CD4-positive, alpha-beta T cell (primary cell): ENCODE measurements around the gene RNU6-1. TPM values are rescaled to one million over a fixed set of nuclear protein-coding genes. Genes with fewer than 3 reads are reported as not detected.

Experiments
- ATAC-seq: fragments of 200-7000 bp; cut with Tn5 transposase; one replicate; pipeline ENCODE4 v1.10.0; 2022; ENCODE audit warnings: mild to moderate bottlenecking; ENCODE audit not compliant: poor library complexity
- CTCF ChIA-PET: fragments of 350-600 bp; sonication (Branson Sonifier 250); formaldehyde crosslinking; loops from one replicate; lab custom pipeline; 2021; ENCODE audit warnings: antibody characterized with exemption, inconsistent platforms; lab: Charles Lee
- POLR2A ChIA-PET: fragments of 350-600 bp; sonication (Branson Sonifier 250); formaldehyde crosslinking; loops from one replicate; lab custom pipeline; 2021; ENCODE audit warnings: antibody characterized with exemption, inconsistent platforms; lab: Charles Lee
- DNase-seq, 14 experiments: peaks; one replicate each; pipeline ENCODE4 v3.0.0-alpha.2; 2013 to 2020; ENCODE audit warnings: mixed read lengths in 2 of 14
- H3K27ac ChIP-seq, 2 donors: one replicate each; pipeline versions ENCODE4 v1.5.1 to v1.7.0; 2013; ENCODE audit warnings: low read length in 2 of 2, low read depth in 1 of 2, mild to moderate bottlenecking in 1 of 2
- H3K27me3 ChIP-seq, 2 experiments: 1 replicate in 1 of 2; 2 replicates in 1 of 2; pipeline versions ENCODE4 v1.6.1 to v1.7.0; 2013; ENCODE audit warnings: low read length in 2 of 2, control low read depth in 1 of 2, mild to moderate bottlenecking in 1 of 2, moderate library complexity in 1 of 2; ENCODE audit not compliant: insufficient read depth in 2 of 2, control insufficient read depth in 1 of 2
- H3K36me3 ChIP-seq: one replicate; pipeline ENCODE4 v1.6.1; 2013; ENCODE audit warnings: low read length, control low read depth; ENCODE audit not compliant: insufficient read depth
- H3K4me1 ChIP-seq: one replicate; pipeline ENCODE4 v1.6.1; 2013; ENCODE audit warnings: low read length, control low read depth; ENCODE audit not compliant: insufficient read depth
- H3K4me3 ChIP-seq: one replicate; pipeline ENCODE4 v1.5.1; 2013; ENCODE audit warnings: mild to moderate bottlenecking, low read length, moderate library complexity
- H3K9me3 ChIP-seq, 2 experiments: 1 replicate in 1 of 2; 2 replicates in 1 of 2; pipeline versions ENCODE4 v1.6.1 to v1.7.0; 2013; ENCODE audit warnings: low read length in 2 of 2, mild to moderate bottlenecking in 2 of 2, control low read depth in 1 of 2, moderate library complexity in 1 of 2; ENCODE audit not compliant: control insufficient read depth in 1 of 2, insufficient read depth in 1 of 2
- H3K27ac Mint-ChIP-seq: one replicate; pipeline ENCODE4 v1.8.0; 2020; ENCODE audit warnings: mixed read lengths
- H3K27me3 Mint-ChIP-seq: one replicate; pipeline ENCODE4 v1.8.0; 2021; ENCODE audit warnings: mixed read lengths
- H3K36me3 Mint-ChIP-seq: one replicate; pipeline ENCODE4 v1.8.0; 2021; ENCODE audit warnings: low read depth, mixed read lengths
- H3K4me1 Mint-ChIP-seq: one replicate; pipeline ENCODE4 v1.8.0; 2021; ENCODE audit warnings: low read depth, mixed read lengths
- H3K4me3 Mint-ChIP-seq: one replicate; pipeline ENCODE4 v1.8.0; 2020; ENCODE audit warnings: mild to moderate bottlenecking, mixed read lengths
- H3K9me3 Mint-ChIP-seq: one replicate; pipeline ENCODE4 v1.8.0; 2020; ENCODE audit warnings: mixed read lengths
- intact Hi-C, 2 experiments: fragments of 100-400 bp; cut with DNase I in 1 of 2; cut with micrococcal nuclease in 1 of 2; formaldehyde crosslinking; loops; one replicate each; pipeline versions ENCODE4 v1.15.1 to v1.9.0; 2023 to 2025; cut with DNase I, micrococcal nuclease
- total RNA-seq, 174 experiments: library from RNA in 2 of 174; stranded (reverse) in 2 of 174; gene quantifications; one replicate each; pipeline ENCODE4 v1.2.3 and lab custom pipeline; 2021 to 2026
- TF ChIP-seq, protein P1 (sequence below): fragments of 200-600 bp; IDR thresholded peaks from one replicate; pipeline ENCODE4 v1.8.0; 2022; ENCODE audit warnings: antibody characterized with exemption, mild to moderate bottlenecking

Gene RNU6-1
- total RNA-seq, 2 experiments from 2014 or later = not detected

DNA sequence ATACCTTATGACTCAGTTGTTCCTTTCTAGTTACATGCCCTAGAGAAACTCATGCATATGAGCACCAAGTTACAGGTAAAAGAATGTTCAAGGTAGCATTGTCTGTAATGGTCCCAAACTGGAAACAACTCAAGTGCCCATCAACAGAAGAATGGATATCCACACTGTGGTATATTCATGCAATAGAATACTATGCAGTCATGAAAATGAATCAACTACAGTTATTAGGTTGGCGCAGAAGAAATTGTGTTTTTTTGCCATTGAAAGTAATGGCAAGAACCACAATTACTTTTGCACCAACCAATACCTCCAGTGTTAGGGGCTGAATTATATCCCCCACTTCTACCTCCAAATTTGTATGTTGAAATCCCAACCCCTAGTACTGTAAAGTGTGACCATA, 9.7 kb upstream of the RNU6-1 start:
- Mint-ChIP-seq H3K4me3 (no peak overlapping the region), H3K4me1 (no peaks in the 10 kb centered on the region), H3K36me3 (no peaks in the 10 kb centered on the region), H3K9me3 (no peaks in the 10 kb centered on the region), H3K27me3 (no peaks in the 10 kb centered on the region), H3K27ac (no peak overlapping the region)
- intact Hi-C loops = loop anchor here in 1 of 2 experiments (10.0 kb wide), 1 partner anchor 1145 kb away; the partner anchor contains the start of gene SMAD6
- TF ChIP-seq, protein P1, sequence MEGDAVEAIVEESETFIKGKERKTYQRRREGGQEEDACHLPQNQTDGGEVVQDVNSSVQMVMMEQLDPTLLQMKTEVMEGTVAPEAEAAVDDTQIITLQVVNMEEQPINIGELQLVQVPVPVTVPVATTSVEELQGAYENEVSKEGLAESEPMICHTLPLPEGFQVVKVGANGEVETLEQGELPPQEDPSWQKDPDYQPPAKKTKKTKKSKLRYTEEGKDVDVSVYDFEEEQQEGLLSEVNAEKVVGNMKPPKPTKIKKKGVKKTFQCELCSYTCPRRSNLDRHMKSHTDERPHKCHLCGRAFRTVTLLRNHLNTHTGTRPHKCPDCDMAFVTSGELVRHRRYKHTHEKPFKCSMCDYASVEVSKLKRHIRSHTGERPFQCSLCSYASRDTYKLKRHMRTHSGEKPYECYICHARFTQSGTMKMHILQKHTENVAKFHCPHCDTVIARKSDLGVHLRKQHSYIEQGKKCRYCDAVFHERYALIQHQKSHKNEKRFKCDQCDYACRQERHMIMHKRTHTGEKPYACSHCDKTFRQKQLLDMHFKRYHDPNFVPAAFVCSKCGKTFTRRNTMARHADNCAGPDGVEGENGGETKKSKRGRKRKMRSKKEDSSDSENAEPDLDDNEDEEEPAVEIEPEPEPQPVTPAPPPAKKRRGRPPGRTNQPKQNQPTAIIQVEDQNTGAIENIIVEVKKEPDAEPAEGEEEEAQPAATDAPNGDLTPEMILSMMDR = no peak
- H3K4me1 ChIP-seq = no peaks in the 10 kb centered on the region
- ChIA-PET CTCF (no interaction called here), POLR2A (no interaction called here)
- no peaks in the 10 kb centered on the region for H3K9me3 ChIP-seq
- no peaks in the 10 kb centered on the region for H3K36me3 ChIP-seq
- ATAC-seq (no peak), DNase-seq (no peak)
- H3K4me3 ChIP-seq = no peak overlapping the region
- H3K27me3 ChIP-seq = no peaks in the 10 kb centered on the region
- no peak overlapping the region for H3K27ac ChIP-seq

- H3K4me1 Mint-ChIP-seq = peaks cover 7% of the 10 kb centered on the region
- no peaks in the 10 kb centered on the region for H3K9me3 ChIP-seq
- H3K27me3 Mint-ChIP-seq = no peaks in the 10 kb centered on the region
- H3K27ac ChIP-seq = no peak overlapping the region
- no peak for DNase-seq
- peaks cover 5% of the 10 kb centered on the region for H3K4me1 ChIP-seq
- no peak overlapping the region for H3K27ac Mint-ChIP-seq
- H3K27me3 ChIP-seq = no peaks in the 10 kb centered on the region
- no peak for ATAC-seq
- TF ChIP-seq, protein P1 = no peak
- no peaks in the 10 kb centered on the region for H3K36me3 Mint-ChIP-seq
- intact Hi-C loops = loop anchor here in 1 of 2 experiments (10.0 kb wide), 1 partner anchor 1141 kb away; the partner anchor contains the start of gene SMAD6
- H3K9me3 Mint-ChIP-seq = no peaks in the 10 kb centered on the region
- H3K4me3 ChIP-seq = no peak overlapping the region
- ChIA-PET CTCF (no interaction called here), POLR2A (no interaction called here)
- no peaks in the 10 kb centered on the region for H3K36me3 ChIP-seq
- no peak overlapping the region for H3K4me3 Mint-ChIP-seq
Measured at GRCh38 chr15:67845974-67846373, 6.1 kb upstream of the RNU6-1 start.

- no peak overlapping the region for H3K27ac Mint-ChIP-seq
- H3K4me3 Mint-ChIP-seq = no peak overlapping the region
- DNase-seq (no peak), ATAC-seq (no peak)
- intact Hi-C loops = loop anchor here in 1 of 2 experiments (10.0 kb wide), 1 partner anchor 1139 kb away; the partner anchor contains the start of gene SMAD6
- H3K4me3 ChIP-seq = no peak overlapping the region
- H3K4me1 Mint-ChIP-seq = peaks cover 25% of the 10 kb centered on the region
- peaks cover 11% of the 10 kb centered on the region for H3K36me3 Mint-ChIP-seq
- CTCF ChIA-PET = no interaction called here
- TF ChIP-seq, protein P1 = no peak
- peaks cover 6% of the 10 kb centered on the region for H3K27me3 Mint-ChIP-seq
- no peaks in the 10 kb centered on the region for H3K27me3 ChIP-seq
- no peaks in the 10 kb centered on the region for H3K36me3 ChIP-seq
- H3K4me1 ChIP-seq = peaks cover 15% of the 10 kb centered on the region
- no peak overlapping the region for H3K27ac ChIP-seq
- POLR2A ChIA-PET = no interaction called here
- H3K9me3 Mint-ChIP-seq = no peaks in the 10 kb centered on the region
- H3K9me3 ChIP-seq = no peaks in the 10 kb centered on the region
Measured at GRCh38 chr15:67843571-67844387, 3.9 kb upstream of the RNU6-1 start.
